Measurements from ENCODE around the gene TLR3. TPM values are rescaled to one million over a fixed set of nuclear protein-coding genes. Genes with fewer than 3 reads are reported as not detected.

The TLR3 gene
- total and polyA plus RNA-seq, 2 donors (not counting 3 experiments of a cell fraction or from before 2014, with no cell fraction given) = 1.6 to 5.2 TPM

DNA sequence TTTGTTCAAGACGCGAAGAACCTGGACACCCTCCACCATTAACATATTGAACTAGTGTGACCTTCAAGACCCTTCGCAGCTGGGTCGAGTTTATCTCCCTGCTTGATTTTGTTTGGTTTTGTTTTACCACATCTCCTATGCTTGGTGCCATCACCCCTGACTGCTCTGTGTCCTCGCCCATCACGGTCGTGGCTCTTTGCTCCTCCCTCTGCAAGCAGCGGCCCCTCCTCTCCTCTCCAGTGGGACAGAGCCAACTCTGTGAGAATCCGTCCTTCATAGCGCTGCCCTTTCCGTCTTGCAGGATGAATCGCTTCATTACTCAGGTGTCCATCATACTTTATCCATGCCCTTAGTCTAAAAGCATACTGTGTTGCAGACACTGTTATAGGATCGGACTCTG is 26.4 kb downstream of the TLR3 start:
- no peaks in the 10 kb centered on the region for H3K27me3 ChIP-seq (ENCODE audit: control insufficient read depth in 2 of 2, insufficient read depth in 2 of 2, low read length in 2 of 2)
- H3K36me3 ChIP-seq (ENCODE audit: control insufficient read depth in 2 of 2, extremely low read depth in 1 of 2, insufficient read depth in 2 of 2, low read length in 2 of 2) = no peaks in the 10 kb centered on the region
- no peak overlapping the region for H2AFZ ChIP-seq (ENCODE audit: low read depth, low read length)
- dilution Hi-C loops (cut with MboI; ENCODE audit: extremely low pct_ligation_motif_present, low sequenced_read_pairs) (no loop called here), intact Hi-C loops (cut with micrococcal nuclease) (no loop called here)
- no peaks in the 10 kb centered on the region for H4K20me1 ChIP-seq (replicated peaks; ENCODE audit: control insufficient read depth, extremely low read depth, insufficient read depth, low read length)
- no peak overlapping the region for H3K4me3 ChIP-seq (replicated peaks in 1 of 3; ENCODE audit: insufficient read depth in 1 of 3, low read depth in 1 of 3, low read length in 3 of 3)
- H3K9me3 ChIP-seq (replicated peaks; ENCODE audit: control insufficient read depth, insufficient read depth, low read length) = no peaks in the 10 kb centered on the region
- H3K4me2 ChIP-seq (ENCODE audit: insufficient read depth, low read length) = no peak overlapping the region
- no peak overlapping the region for H3K9ac ChIP-seq (replicated peaks; ENCODE audit: extremely low read depth, insufficient read depth, low read length)
- no peak overlapping the region for H3K27ac ChIP-seq (ENCODE audit: insufficient read depth, low read depth, low read length)
- POLR2A ChIA-PET = no interaction called here
- BruUV-seq (replicated peaks) = no TSS peak
- no peaks in the 10 kb centered on the region for H3K4me1 ChIP-seq (ENCODE audit: control insufficient read depth, extremely low read depth, insufficient read depth, low read length)
- no peak for DNase-seq (ENCODE audit: low read depth, low spot score)
- no peak for FAIRE-seq
- CTCF ChIA-PET = no interaction called here
- H3K79me2 ChIP-seq (ENCODE audit: control insufficient read depth, insufficient read depth, low read length) = no peaks in the 10 kb centered on the region
- H3K9me1 ChIP-seq (replicated peaks; ENCODE audit: control insufficient read depth, extremely low read depth, insufficient read depth, low read length) = no peaks in the 10 kb centered on the region
- TF ChIP-seq POLR2AphosphoS5 (IDR thresholded peaks at IDR 0.05; ENCODE audit: insufficient read depth, low read depth, low read length) = no peak
- no peak for TF ChIP-seq JUN (IDR thresholded peaks at IDR 0.05; ENCODE audit: borderline replicate concordance, insufficient read depth, insufficient read length, low read depth)
- TF ChIP-seq, protein P1, sequence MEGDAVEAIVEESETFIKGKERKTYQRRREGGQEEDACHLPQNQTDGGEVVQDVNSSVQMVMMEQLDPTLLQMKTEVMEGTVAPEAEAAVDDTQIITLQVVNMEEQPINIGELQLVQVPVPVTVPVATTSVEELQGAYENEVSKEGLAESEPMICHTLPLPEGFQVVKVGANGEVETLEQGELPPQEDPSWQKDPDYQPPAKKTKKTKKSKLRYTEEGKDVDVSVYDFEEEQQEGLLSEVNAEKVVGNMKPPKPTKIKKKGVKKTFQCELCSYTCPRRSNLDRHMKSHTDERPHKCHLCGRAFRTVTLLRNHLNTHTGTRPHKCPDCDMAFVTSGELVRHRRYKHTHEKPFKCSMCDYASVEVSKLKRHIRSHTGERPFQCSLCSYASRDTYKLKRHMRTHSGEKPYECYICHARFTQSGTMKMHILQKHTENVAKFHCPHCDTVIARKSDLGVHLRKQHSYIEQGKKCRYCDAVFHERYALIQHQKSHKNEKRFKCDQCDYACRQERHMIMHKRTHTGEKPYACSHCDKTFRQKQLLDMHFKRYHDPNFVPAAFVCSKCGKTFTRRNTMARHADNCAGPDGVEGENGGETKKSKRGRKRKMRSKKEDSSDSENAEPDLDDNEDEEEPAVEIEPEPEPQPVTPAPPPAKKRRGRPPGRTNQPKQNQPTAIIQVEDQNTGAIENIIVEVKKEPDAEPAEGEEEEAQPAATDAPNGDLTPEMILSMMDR (IDR thresholded peaks at IDR 0.05; ENCODE audit: extremely low read depth in 1 of 2, insufficient read depth in 1 of 2, low read depth in 1 of 2, low read length in 2 of 2) = no peak
- TF ChIP-seq MYC (IDR thresholded peaks at IDR 0.05; ENCODE audit: low read depth, low read length) = no peak
- TF ChIP-seq, protein P2, sequence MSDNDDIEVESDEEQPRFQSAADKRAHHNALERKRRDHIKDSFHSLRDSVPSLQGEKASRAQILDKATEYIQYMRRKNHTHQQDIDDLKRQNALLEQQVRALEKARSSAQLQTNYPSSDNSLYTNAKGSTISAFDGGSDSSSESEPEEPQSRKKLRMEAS (IDR thresholded peaks at IDR 0.05; ENCODE audit: insufficient read depth, insufficient read length) = no peak
- TF ChIP-seq EZH2 (IDR thresholded peaks at IDR 0.05; ENCODE audit: borderline replicate concordance, low read depth, low read length, severe bottlenecking) = no peak
- no peak for TF ChIP-seq FOS (IDR thresholded peaks at IDR 0.05; ENCODE audit: borderline replicate concordance, insufficient read depth, low read length)
- TF ChIP-seq POLR2A (IDR thresholded peaks at IDR 0.05; ENCODE audit: low read depth, low read length) = no peak
